ENCODE measurements around the gene OR10D3.
"Not testable (repeated sequence)": the region's sequence is repeated elsewhere in the genome, so short reads cannot be mapped to it uniquely, and the experiment has no call there.

OR10D3 gene, protein sequence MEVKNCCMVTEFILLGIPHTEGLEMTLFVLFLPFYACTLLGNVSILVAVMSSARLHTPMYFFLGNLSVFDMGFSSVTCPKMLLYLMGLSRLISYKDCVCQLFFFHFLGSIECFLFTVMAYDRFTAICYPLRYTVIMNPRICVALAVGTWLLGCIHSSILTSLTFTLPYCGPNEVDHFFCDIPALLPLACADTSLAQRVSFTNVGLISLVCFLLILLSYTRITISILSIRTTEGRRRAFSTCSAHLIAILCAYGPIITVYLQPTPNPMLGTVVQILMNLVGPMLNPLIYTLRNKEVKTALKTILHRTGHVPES

DNA sequence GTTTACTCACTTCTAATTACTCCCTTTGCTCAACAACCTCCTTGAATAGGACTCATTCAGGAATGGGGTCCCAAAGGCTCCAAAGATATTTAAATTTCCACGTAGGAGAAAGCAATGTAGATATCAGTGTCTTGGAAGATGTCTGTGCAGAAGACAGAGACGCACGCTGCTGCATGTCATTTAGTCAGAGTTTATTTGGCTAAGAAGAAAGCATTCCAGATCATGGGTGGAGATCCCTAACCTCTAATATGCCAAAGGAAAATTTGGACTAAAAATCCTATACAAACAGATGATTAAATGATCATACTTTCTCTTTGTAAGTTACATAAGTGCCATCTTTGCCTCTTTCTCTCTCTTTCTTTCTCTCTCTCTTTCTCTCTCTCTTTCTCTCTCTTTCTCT is at the start of gene OR10D3:
OR10D3 (plus strand) TSS at position 278 of the 400 bp plus-strand sequence. CDS start 1,925 bp downstream, outside the sequence.
- DNase-seq, result no peak

DNA sequence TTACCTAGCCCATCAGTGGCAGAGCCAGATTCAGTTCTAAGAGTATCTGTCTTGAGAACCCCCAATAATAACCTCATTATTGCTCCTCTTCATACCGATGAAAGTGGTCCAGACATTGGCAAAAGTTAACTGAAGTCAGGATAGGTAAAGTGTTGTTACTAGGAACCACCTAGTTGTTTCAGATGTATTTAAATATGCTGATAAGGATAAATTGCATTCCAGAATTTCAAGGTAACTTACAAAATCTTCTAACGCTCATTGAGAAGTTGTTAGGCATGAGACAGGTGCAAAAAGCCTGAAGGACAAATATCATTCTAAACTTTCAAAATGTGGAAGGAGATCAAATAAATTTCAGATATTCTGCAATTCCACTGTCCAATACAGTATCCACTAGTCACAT is 40.1 kb upstream of the OR10D3 start:
- no peak for DNase-seq

DNA sequence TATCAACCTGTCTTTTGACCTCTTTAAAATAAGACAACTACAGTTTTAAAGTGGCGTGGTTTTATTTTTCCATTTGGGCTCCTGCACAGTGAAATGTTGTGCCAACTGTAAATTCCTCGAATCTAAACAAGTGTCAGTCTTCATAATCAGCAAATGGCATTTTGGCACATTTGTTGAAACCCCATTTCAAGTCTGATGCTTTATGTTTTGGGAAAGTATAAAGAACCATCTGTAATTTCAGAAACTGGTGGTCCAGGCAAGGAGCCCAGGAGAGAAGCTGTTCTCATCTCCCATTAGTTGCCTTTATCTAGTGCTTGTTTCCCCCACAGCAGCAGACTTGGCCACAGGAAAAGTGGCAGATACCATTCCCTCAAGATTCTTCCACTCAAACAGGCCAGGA is 35.2 kb upstream of the OR10D3 start:
- no peak for DNase-seq

DNA sequence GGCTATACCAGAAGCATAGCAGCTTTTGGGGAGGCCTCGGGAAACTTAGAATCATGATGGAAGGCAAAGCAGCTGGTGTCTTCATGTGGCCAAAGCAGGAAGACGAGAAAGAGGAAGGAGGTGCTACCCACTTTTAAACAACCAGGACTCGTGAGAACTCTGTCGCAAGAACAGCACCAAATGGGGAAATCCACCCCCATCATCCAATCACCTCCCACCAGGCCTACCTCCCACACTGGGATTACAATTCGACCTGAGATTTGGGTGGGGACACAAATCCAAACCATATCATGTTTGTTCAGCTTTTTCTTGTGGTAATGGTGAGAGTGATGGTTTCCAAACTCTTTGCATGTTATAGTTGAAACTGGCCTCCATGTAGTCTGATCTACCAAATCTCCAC is 32.5 kb upstream of the OR10D3 start:
- peak; percentile 52 for DNase-seq

DNA sequence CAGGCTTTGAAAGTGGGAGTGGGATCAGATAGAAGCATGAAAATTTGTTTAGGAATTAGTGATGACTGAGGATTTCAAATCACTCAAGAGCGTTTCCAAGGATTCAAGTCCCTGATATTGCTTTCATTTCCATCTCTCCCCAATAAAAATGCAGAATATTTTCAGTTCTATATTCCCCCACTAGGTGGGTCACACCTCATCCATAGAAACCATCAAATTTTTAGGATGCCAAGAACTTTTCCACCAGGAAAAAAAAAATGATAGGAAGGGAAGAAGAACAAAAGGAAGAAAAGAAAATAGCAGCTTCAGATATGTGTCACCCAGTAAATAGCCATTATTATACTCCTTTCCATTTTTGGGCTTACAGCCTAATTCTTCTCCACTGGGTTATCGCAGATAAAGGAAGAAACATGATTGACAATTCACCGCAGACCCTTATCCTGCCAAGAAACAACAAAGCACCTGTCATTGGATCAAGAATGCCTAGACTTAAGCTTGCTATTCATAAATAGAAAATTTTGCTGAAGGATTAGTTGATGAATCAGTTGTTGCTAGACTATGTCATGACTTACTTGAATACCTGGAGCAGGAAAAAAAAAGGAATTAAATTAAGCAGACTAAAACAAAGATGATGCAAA is 30.3 kb upstream of the OR10D3 start:
- DNase-seq, result no peak

DNA sequence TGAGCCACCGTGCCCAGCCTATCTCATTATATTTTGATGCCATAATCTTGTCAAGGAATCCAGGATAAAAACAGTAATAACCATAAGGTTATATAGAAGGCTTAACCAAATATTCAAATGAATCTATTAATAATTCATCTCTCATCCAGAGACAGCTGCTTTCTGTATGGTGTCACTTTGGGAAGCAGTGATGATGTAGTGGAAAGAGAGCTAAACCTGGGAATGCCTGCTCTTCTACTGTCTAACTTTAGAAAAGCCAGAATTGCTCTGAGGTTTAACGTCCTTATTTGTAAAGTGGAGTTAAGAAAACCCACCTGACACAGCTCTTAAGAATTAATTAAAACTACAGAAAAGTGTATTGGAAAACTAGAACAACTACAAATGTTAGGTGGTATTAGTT is 29.3 kb upstream of the OR10D3 start:
- no peak for DNase-seq

DNA sequence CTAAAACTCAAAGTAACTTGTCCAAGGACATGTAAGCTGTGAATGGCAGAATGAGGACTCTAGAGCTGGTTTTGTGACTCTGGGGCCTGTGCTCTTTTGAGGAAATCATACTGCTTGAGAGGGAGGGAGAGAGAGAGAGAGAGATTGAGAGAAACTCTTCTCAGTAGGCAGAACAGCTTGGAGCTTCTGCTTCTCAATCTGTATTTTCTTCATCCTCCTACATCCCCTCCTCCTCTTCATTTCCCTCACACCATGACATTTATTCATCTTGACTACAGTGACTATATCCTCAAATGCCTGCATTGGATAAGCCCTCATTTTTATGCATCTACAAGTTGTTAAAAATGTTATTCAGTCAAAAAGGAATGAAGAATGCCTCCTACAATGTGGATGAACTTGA is 23.7 kb upstream of the OR10D3 start:
- no peak for DNase-seq

DNA sequence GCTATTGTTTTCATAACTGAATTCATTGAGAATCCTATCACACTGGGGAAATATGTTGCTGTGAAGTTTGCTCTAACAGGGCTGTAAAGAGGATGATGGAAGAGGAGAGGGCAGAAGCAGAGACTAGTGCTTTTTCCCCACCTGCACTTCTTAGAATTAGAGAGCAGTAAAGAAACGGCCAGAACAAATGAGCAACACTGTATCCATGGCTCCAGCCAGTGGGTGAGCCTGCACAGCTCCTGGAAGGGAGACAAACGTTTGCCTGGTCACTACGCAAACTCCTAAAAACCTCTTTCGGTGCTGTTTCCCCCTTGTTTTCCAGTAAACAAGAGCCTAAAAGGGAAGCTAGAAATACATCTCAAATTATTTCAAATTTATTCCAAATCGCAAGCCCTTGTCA is 22.2 kb upstream of the OR10D3 start:
- no peak for DNase-seq

DNA sequence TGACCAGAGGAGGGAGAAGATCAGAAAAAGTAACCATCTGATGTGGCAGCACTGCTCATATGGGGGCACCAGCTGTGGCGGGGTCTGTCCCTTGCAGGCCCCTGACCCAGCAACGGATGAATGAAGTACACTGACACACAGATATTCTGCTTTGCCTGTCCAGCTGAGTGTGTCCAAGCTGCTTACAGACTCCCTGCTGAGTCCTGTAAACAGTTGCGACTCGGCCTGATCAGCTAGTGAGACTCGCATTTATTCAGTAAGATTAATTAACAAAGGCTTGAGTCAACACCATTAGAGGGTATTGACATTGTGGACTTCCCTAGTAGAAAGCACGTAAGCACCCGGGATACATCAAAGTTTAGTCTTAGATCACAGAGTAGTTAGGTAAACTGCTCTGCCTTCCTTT is 15.3 kb upstream of the OR10D3 start:
- no peak for DNase-seq

DNA sequence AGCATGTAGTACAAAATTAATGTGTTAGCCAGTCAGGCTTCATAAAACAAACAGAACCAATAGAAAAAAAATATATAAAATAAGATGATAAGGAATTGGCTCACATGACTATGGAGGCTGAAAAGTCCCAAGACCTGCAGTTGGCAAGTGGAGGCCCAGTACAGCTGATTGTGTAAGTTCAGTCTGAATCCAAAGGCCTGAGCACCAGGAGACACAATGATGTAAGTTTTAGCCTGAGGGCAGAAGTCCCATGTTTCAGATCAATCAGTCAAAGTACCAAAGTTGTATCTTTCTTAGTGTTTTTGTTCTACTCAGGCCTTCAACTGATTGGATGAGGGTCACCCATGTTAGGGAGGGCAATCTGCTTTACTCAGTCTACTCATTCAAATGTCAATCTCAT is 14.3 kb upstream of the OR10D3 start:
- DNase-seq, result no peak

DNA sequence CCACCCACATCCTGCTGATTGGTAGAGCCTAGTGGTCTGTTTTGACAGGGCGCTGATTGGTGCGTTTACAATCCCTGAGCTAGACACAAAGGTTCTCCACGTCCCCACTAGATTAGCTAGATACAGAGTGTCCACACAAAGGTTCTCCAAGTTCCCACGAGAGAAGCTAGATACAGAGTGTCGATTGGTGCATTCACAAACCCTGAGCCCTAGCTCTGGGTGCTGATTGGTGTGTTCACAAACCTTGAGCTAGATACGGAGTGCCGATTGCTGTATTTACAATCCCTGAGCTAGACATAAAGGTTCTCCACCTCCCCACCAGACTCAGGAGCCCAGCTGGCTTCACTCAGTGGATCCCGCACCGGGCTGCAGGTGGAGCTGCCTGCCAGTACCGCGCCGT is 12.8 kb upstream of the OR10D3 start:
- DNase-seq, result not testable (repeated sequence)

DNA sequence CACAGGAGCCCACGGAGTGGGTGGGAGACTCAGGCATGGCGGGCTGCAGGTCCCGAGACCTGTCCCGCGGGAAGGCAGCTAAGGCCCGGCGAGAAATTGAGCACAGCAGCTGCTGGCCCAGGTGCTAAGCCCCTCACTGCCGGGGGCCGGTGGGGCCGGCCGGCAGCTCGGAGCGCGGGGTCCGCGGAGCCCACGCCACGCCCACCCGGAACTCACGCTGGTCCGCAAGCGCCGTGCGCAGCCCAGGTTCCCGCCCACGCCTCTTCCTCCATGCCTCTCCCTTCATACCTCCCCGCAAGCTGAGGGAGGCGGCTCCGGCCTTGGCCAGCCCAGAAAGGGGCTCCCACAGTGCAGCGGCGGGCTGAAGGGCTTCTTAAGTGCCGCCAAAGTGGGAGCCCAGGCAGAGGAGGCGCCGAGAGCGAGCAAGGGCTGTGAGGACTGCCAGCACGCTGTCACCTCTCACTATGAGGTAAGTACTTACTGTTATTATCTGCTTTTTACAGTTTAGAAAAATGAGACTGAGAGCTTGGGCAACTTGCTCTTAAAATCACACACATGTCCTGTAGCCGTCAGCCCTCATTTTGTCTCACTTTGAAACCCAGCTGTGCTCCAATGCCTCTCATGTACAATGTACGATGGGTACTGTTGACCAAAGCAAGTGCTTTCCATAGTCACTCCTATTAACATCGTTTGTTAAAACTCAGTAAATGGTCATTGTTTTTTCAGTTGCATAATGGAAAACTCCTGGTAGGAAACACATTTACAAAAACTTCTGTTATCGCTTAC is 12.2 kb upstream of the OR10D3 start:
- DNase-seq, result no peak

DNA sequence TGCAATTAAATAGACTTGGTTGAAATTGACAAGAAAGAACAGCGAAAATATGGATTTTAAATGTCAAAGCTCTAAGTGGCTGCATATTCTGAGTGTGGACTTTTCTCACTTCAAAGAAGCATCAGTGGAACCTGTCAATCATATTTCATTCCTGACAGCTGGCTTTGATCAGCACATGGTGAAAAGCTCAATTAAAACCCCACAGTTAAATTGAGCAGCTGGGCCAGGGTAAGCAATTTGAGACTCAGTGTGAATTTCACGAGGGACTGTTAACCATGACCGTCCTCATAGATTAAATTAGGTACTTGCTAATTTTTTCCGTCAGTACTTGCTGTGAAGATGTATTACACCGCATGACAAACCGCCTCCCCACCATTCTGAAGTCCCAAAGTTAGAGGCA is 11.0 kb upstream of the OR10D3 start:
- no peak for DNase-seq

DNA sequence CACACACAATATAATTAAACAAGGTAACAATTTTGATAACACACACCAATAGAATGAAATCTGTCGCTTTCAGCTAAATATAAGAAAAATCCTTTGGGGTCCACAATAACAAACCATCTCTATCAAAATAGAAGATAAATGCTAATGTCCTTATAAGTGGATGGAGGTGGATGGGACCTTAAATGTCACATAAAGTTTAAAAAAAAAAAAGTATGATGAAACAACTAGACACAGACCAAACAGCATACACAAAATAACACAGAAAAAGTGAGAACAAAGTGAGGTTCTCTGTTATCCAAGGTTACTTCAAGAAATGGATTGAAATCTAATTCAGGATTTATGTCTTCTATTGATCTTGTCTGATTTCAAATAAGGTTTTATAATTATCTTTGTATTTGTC is 10.5 kb upstream of the OR10D3 start:
- no peak for DNase-seq

DNA sequence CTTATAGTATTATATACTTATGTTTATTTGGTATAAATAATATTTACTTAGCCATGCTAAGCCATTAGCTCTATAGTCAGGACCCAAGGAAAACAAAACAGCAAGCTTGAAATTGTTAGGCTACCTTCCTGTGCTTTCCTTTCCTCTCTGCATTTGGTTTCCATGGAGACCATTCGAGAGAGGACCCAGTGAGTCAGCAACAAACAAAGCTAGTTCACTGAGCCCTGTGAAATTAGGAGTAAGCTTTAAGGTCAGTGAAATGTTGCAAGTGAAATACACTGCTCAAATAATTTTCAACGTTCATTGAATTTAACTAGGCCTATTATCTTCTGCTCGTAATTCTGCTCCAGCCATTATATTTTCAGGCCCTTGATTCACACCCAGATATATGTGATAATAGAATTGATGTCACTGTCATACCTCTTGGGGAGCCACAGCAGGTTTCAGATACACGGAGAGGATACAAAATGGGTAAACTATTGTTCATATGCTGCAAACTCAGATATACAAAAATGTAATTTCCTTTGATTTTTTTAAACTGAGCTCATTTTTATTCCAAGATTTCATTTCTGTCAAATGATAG is 9.1 kb upstream of the OR10D3 start:
- DNase-seq, result peak; percentile 68

DNA sequence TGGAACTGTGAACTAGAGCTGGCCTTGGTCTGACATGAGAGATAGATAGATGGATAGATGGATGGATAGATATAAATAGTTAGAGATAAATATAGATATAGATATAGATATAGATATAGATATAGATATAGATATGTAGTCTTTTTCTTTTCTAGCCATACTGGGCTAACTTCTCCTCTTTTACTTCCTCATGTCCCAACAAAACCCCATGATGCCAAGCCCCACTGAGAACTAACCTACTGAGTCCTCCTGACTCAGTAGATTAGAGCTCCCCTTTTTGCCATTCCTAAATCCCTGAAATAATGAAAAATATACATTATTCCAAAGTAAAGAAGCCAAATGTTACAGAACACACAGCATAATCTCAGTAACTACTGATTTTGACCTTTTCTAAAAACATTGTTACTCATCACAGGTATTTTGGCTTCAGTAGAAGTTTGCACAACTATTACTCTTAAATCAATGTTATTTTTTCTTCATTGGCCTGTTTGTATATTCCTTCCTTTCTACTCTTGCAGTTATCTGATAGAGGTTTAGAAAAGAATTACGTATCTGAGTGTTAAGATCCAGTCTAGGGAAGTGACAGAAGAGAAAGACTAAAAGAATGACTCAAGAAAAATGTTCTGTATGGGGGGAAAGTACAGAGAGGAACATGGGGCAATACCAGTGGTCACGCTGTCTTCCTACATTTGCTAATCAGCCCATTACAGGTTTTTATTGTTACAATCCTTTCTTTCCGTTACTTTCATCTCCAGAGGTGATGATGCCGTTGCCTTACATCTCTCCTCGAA is 6.0 kb upstream of the OR10D3 start:
- DNase-seq, result peak; percentile 68

DNA sequence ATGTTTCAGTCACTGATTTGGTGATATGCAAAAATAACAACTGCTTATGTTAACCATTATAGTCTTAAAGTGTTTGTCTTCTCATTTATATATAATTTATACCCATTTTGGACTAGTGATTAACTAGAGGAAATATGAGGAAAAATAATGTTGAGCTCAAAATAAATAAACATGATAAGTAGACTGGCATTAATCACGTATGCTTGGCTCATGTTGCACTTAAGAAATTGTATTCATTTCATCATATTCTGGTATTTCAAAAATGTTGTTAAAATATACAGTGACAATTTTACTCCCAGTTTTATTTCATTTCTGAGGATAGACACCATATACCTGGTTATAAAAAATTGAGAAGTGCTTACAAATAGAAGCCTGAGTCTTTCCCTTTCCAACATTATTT is 3.8 kb upstream of the OR10D3 start:
- no peak for DNase-seq

DNA sequence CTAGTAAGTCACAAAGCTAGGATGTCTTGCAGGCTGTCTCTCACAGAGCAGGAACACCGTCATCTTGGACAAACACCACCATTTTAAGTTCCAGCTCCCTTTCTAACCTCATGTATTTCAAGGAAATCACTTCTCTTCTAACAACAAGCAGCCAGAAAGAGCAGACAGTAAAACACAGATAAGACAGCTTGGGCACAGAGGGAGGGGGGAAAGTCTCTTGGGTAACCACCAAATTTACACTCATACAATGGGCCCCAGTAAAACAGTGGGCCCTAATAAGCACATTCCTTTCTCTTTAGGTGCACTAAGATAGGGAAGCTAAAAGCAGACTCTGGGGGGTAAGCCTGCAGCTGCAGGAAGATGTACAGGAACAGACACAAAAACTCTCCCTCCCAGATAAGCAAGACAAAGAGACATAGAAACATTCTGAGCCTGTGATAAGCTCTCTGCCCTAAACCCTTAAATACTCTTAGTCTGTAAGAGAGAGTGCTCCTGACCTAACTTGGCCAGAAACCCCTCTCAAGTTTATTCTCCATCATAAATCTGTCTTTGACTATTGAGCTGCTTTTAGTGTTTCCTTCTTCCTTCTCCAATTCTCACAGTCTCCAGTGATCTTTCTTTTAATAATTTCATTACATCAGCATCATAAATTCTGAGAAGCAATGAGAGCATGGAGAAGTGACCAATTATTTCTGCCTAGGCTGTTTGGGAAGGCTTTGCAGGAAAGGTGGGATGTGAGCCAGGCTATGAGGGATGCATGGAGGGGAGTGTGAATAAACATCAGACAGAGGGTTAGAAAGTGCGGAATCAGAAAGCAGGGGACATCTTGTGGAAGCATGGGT is 7.4 kb downstream of the OR10D3 start:
- peak; percentile 63 for DNase-seq

DNA sequence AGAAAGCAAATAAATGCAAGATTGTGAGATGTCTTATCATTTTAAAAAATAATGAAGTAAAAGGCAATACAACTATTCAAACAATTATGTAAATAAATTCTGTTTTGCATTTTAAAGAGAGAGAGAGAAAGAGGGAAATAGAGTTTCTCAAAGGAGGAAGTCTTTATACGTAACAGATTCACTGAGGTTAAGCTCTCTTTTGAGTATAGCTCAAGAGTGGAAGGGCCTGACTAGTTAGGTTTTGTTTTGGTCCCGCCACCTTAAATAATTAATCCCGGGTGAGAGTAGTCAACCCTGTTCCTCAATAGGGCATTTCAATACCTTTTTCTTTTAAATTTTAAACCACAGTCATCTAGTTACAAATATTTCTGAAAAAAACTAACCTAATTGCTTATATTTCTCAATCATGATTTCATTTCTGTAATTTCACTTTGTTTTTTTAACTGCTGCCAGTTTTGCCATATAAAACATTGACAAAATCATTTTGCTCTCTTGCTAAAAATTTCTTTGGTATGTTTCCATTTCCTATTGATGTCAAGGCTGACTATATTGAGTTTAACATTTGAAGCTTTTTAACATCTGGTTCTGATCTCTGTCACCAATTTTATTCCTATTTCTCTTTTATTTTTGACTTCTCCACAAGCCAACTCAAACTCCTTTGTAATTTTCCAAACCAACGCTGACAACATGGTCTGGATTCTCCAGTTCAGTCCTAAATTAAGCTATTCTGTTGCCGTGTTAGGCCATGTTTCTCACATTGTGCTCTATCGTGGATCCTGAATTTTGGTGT is 10.3 kb downstream of the OR10D3 start:
- DNase-seq, result peak; percentile 30

DNA sequence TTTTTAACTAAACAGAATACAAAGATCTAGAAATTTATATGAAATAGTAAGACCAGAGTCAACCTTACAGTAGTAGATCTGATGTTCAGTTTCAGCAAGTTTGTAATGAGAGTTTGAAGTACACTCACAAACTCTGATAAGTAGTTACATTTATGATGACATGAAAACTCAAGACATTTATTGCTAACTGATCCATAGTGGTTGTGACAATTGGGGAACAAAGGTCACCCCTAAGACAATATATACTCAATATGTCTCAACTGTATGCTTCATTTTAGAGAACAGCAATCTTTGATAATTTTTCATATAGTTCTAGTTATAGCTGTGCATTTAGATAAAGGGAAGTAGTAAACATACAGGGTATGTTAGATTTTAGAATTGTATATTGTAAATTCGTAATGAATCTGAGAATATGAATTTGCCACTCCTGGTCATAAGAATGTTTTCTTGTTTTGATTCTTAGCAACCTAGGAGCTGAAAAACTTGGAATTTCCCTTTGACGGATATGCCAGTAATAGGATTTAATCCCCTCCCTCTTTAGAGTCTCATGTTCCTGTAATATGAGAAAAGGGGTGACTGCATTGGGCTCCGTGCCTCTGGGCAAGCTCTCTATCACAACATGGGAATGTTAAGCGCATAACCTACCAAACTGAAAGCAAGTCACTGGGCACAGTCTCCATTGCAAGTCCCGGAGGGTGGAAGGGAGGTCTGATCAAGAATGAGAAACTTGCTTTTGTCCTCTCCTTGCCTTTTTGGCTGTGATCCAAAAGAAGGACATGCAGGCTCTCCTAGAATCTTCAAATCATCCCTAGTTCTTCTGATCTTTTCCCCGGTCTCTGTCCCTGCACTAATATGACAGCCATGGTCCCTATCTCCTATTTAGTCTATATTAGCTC is 11.4 kb downstream of the OR10D3 start:
- DNase-seq, result no peak
